HepG2 (cell line): Measurements from ENCODE around the gene NDUFB6. TPM values are rescaled to one million over a fixed set of nuclear protein-coding genes. Genes with fewer than 3 reads are reported as not detected.

ENCODE experiments used
- AGO1 ChIP-seq: fragments of 200-400 bp; formaldehyde crosslinking; IDR thresholded peaks from 2 replicates; pipeline ENCODE4 v1.6.1; 2017; ENCODE audit warnings: mild to moderate bottlenecking, low read depth, low read length, moderate library complexity; ENCODE audit not compliant: poor library complexity, severe bottlenecking
- CCDC6 ChIP-seq: sonication (generic); formaldehyde crosslinking; IDR thresholded peaks from 2 replicates; pipeline ENCODE4 v1.8.1; 2022; ENCODE audit warnings: mild to moderate bottlenecking, missing genetic modification reagents, moderate library complexity
- CEBPG ChIP-seq: IDR thresholded peaks from 2 replicates; pipeline ENCODE4 v1.6.1; 2016
- CENPT ChIP-seq: sonication (generic); formaldehyde crosslinking; IDR thresholded peaks from 2 replicates; pipeline ENCODE4 v1.8.0; 2022; ENCODE audit warnings: low read depth, mild to moderate bottlenecking, moderate library complexity, missing genetic modification reagents
- DMAP1 ChIP-seq: IDR thresholded peaks from 2 replicates; pipeline ENCODE4 v1.6.1; 2016
- DNMT1 ChIP-seq: sonication (generic); formaldehyde crosslinking; IDR thresholded peaks from 2 replicates; pipeline ENCODE4 v1.5.1; 2020; ENCODE audit warnings: mild to moderate bottlenecking, missing genetic modification reagents
- ELF4 ChIP-seq: sonication (generic); formaldehyde crosslinking; IDR thresholded peaks from 2 replicates; pipeline ENCODE4 v1.5.0; 2020; ENCODE audit warnings: missing genetic modification reagents, mild to moderate bottlenecking, moderate library complexity, borderline replicate concordance
- FOXA3 ChIP-seq: IDR thresholded peaks from 2 replicates; pipeline ENCODE4 v1.6.1; 2016; ENCODE audit warnings: missing genetic modification reagents, missing compliant biosample characterization
- GZF1 ChIP-seq: sonication (generic); formaldehyde crosslinking; IDR thresholded peaks from 2 replicates; pipeline ENCODE4 v1.5.1; 2020; ENCODE audit warnings: mild to moderate bottlenecking, missing genetic modification reagents
- HNF1B ChIP-seq: sonication (generic); formaldehyde crosslinking; IDR thresholded peaks from 2 replicates; pipeline ENCODE4 v1.5.1; 2020; ENCODE audit warnings: mild to moderate bottlenecking, moderate library complexity, missing genetic modification reagents
- HOXA3 ChIP-seq: sonication (generic); formaldehyde crosslinking; IDR thresholded peaks from 2 replicates; pipeline ENCODE4 v1.5.0; 2020; ENCODE audit warnings: missing genetic modification reagents
- IRF9 ChIP-seq: sonication (generic); formaldehyde crosslinking; IDR thresholded peaks from 2 replicates; pipeline ENCODE4 v1.8.0; 2022; ENCODE audit warnings: missing genetic modification reagents, mild to moderate bottlenecking, borderline replicate concordance
- KDM6A ChIP-seq: IDR thresholded peaks from 2 replicates; pipeline ENCODE4 v1.6.1; 2016; ENCODE audit warnings: low read depth
- MED13 ChIP-seq: sonication (generic); formaldehyde crosslinking; IDR thresholded peaks from 2 replicates; pipeline ENCODE4 v1.5.0; 2020; ENCODE audit warnings: missing genetic modification reagents
- NFRKB ChIP-seq: fragments of 450-650 bp; IDR thresholded peaks from 2 replicates; pipeline ENCODE4 v1.6.1; 2017
- SMAD9 ChIP-seq: sonication (generic); formaldehyde crosslinking; IDR thresholded peaks from 2 replicates; pipeline ENCODE4 v1.5.1; 2020; ENCODE audit warnings: mild to moderate bottlenecking, missing genetic modification reagents
- SOX5 ChIP-seq: IDR thresholded peaks from 2 replicates; pipeline ENCODE4 v1.6.1; 2016; ENCODE audit warnings: borderline replicate concordance
- SP5 ChIP-seq: IDR thresholded peaks from 2 replicates; pipeline ENCODE4 v1.6.1; 2016; ENCODE audit warnings: low read depth, borderline replicate concordance
- ZFY ChIP-seq: sonication (generic); formaldehyde crosslinking; IDR thresholded peaks from 2 replicates; pipeline ENCODE4 v1.4.0; 2020; ENCODE audit warnings: missing genetic modification reagents
- ZNF143 ChIP-seq: sonication (generic); formaldehyde crosslinking; IDR thresholded peaks from 2 replicates; pipeline ENCODE4 v1.4.0; 2020; ENCODE audit warnings: missing genetic modification reagents
- ZNF20 ChIP-seq: sonication (generic); formaldehyde crosslinking; IDR thresholded peaks from 2 replicates; pipeline ENCODE4 v1.4.0; 2020; ENCODE audit warnings: mild to moderate bottlenecking, moderate library complexity, missing genetic modification reagents
- ZNF383 ChIP-seq: sonication (generic); formaldehyde crosslinking; IDR thresholded peaks from 2 replicates; pipeline ENCODE4 v1.4.0; 2020; ENCODE audit warnings: missing genetic modification reagents, mild to moderate bottlenecking, borderline replicate concordance
- ZNF430 ChIP-seq: sonication (generic); formaldehyde crosslinking; IDR thresholded peaks from 2 replicates; pipeline ENCODE4 v1.9.0; 2021; ENCODE audit warnings: mild to moderate bottlenecking, missing genetic modification reagents
- ZNF503 ChIP-seq: sonication (generic); formaldehyde crosslinking; IDR thresholded peaks from 2 replicates; pipeline ENCODE4 v1.4.0; 2020; ENCODE audit warnings: missing genetic modification reagents
- ZNF572 ChIP-seq: sonication (generic); formaldehyde crosslinking; IDR thresholded peaks from 2 replicates; pipeline ENCODE4 v1.5.1; 2020; ENCODE audit warnings: mild to moderate bottlenecking, missing genetic modification reagents
- ZNF772 ChIP-seq: sonication (generic); formaldehyde crosslinking; IDR thresholded peaks from 2 replicates; pipeline ENCODE4 v1.5.0; 2020; ENCODE audit warnings: mild to moderate bottlenecking, missing genetic modification reagents
- ZSCAN12 ChIP-seq: sonication (generic); formaldehyde crosslinking; IDR thresholded peaks from 2 replicates; pipeline ENCODE4 v1.9.0; 2021; ENCODE audit warnings: mild to moderate bottlenecking, missing genetic modification reagents
- polyA plus RNA-seq, 8 experiments: library from polyadenylated mRNA; depleted of rRNA in 3 of 8; stranded (reverse) in 7 of 8; unstranded in 1 of 8; fragments of >200 nt; fragmentation: Illumina TruSeq in 4 of 8; extraction: Trizol in 4 of 8; gene quantifications; 2 replicates each; pipeline versions ENCODE4 v1.2.1 to v1.2.3, GENCODE V29; 2011 to 2016; ENCODE audit warnings: low read depth in 4 of 8, missing spikeins in 1 of 8, mixed read lengths in 1 of 8; ENCODE audit not compliant: insufficient read depth in 1 of 8
- total RNA-seq, 5 experiments: library from RNA; depleted of rRNA; stranded (reverse); fragments of >200 nt; fragmentation: Illumina TruSeq; extraction: Trizol; gene quantifications; 2 replicates each; pipeline ENCODE4 v1.2.3, GENCODE V29; 2016; ENCODE audit warnings: low read depth in 1 of 5
- TF ChIP-seq, protein P1 (sequence below): sonication (generic); formaldehyde crosslinking; IDR thresholded peaks from 2 replicates; pipeline ENCODE4 v1.5.1; 2020; ENCODE audit warnings: mild to moderate bottlenecking, missing genetic modification reagents, moderate library complexity

Gene NDUFB6
- total and polyA plus RNA-seq, 2 of the 13 experiments (the other 11 are each of a cell fraction or from before 2014, with no cell fraction given) = 31.2 to 81.9 TPM

DNA sequence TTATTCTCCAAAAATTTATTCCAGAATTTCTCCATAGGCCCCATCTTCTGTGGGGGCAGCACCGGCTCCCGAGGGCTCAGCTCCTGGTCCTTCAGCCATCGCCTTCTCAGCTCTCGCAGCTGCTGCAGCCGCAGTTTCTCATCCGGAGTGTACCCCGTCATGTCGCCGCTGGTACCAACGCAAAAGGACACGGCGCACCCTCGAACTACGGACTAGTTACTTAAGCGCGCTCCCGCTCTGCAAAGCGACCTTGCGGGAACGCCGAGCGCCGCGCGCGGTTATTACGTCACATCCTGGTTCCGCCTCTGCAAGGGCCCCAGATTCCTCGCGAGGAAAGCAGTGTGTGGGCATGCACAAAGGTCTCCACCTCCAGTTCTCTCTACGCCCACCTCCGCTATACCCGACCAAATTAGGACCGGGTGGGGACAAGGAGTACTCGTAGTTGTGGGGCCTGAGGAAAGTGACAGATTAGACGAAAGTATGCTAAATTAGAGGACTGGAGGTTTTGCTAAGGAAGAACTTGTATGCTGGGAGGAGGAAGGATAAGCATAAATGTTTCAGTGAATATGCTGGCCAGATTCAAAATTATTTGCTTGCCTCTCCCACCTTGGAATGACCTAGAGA lies at the start of gene NDUFB6 (continued):
- TF ChIP-seq ZNF572 (CRISPR knock-in tag) (peak; percentile 77; the same call in 1 of the 2 replicates), CCDC6 (CRISPR knock-in tag) (0 out of 2 replicates have a peak, but pooled peaks have one; percentile 77), ZNF430 (CRISPR knock-in tag) (peak; percentile 77; the same call in 1 of the 2 replicates), KDM6A (CRISPR knock-in tag) (no peak), SP5 (CRISPR knock-in tag) (peak; percentile 51; the same call in 1 of the 2 replicates), HOXA3 (CRISPR knock-in tag) (peak; percentile 98), ELF4 (peak; percentile 79), DMAP1 (CRISPR knock-in tag) (peak; percentile 87), ZNF143 (CRISPR knock-in tag) (peak; percentile 76), AGO1 (peak; percentile 38), CENPT (no peak), ZNF383 (CRISPR knock-in tag) (0 out of 2 replicates have a peak, but pooled peaks have one; percentile 20), IRF9 (CRISPR knock-in tag) (peak; percentile 69; the same call in 1 of the 2 replicates), DNMT1 (no peak), HNF1B (CRISPR knock-in tag) (peak; percentile 76; the same call in 1 of the 2 replicates), MED13 (peak; percentile 49; the same call in 1 of the 2 replicates), ZSCAN12 (CRISPR knock-in tag) (no peak), SMAD9 (no peak), NFRKB (no peak), ZFY (CRISPR knock-in tag) (peak; percentile 79), ZNF503 (CRISPR knock-in tag) (no peak), FOXA3 (CRISPR knock-in tag) (peak; percentile 53), CEBPG (peak; percentile 86), GZF1 (no peak), SOX5 (CRISPR knock-in tag) (peak; percentile 68), ZNF772 (CRISPR knock-in tag) (peak; percentile 86; the same call in 1 of the 2 replicates), ZNF20 (CRISPR knock-in tag) (no peak)
- TF ChIP-seq, protein P1, sequence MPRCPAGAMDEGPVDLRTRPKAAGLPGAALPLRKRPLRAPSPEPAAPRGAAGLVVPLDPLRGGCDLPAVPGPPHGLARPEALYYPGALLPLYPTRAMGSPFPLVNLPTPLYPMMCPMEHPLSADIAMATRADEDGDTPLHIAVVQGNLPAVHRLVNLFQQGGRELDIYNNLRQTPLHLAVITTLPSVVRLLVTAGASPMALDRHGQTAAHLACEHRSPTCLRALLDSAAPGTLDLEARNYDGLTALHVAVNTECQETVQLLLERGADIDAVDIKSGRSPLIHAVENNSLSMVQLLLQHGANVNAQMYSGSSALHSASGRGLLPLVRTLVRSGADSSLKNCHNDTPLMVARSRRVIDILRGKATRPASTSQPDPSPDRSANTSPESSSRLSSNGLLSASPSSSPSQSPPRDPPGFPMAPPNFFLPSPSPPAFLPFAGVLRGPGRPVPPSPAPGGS (CRISPR knock-in tag) = peak; percentile 58; the same call in 1 of the 2 replicates
